GM19193 (cell line): ENCODE data around the gene AKNA.

ENCODE experiments used
- POLR2A ChIP-seq: IDR thresholded peaks from 4 replicates; pipeline ENCODE4 v1.6.1; 2011; ENCODE audit not compliant: insufficient read depth, insufficient read length; ENCODE audit errors: extremely low read depth

The AKNA gene

GRCh38 chr9:114426046-114426948 lies 38.5 kb upstream of the AKNA start:
- TF ChIP-seq POLR2A: no peak

DNA sequence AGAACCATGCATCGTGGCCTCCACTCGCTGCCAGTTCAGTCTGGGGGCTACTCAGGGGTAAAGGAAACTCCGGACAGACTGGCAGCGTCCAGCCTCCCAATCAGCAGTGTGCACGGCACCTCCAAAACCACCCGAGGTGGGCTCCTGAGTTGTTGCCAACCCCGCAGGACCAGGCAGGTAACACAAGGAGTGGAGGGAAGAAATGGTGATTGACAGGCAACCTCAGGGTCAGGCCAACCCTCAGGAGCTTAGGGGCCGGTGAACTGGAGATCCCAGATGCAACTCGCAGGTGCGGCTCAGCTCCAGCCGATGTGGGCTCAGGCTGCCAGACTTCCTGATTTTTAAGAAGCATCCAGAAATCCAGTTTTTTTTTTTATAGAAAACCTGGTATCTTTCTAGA lies 37.3 kb upstream of the AKNA start:
- no peak for TF ChIP-seq POLR2A

GRCh38 chr9:114424126-114424525 lies 36.3 kb upstream of the AKNA start:
- TF ChIP-seq POLR2A: no peak

DNA sequence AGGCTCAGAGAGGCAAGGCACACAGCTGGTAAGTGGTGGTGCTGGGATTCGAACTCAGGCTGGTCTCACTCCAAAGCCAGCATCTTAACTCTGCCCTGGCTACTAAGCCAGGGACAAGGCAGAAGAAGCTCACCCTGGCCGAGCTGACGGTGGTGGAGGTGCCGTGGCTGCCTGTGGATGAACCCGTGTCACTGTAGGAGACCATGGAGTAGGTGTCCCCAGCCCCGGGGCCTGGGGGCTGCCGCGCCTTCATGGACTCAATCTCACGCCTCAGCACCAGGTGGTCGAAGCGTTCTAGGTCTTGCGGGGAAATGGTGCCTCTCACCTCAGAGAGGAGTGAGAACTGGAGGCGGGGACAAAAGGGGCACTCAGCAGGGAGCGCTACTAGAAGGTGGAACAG lies 35.4 kb upstream of the AKNA start:
- TF ChIP-seq POLR2A: no peak

DNA sequence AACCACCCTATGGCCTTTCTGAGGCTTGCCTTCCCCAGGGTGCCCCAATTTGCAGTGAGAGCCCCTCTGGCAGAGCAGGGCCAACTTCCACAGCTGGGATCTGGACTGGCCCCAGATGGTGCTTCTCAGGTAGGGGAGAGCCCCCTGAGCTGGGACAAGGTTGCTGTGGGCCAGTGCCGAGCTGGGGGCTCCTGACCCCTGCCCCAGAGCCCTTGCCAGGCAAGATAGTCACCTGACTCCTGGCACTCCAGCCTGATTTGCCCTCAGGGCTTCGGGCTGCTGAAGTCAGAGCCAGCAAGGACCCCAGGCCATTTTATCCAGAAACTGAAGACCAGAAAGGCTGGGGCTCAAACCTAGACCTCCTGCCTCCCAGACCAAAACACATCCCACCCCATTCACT lies 33.4 kb upstream of the AKNA start:
- no peak for TF ChIP-seq POLR2A

DNA sequence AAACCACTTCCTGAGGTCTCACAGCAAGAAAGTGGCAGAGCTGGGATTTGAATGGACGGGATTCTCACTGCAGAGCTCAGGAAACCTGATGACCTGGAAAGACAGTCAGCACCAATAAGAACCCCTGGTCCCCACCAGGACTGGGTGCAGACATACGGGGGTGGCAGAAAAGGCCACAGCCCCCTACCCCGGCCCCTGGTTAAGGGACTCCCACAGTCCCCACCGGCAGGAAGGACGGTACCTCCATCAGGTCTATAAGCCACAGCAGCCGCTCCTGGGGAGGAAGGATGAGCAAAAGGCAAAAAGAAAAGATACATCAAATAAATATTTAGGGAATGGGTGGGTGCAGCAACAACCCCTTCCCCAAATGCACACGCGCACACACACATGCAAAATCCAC lies 32.0 kb upstream of the AKNA start:
- TF ChIP-seq POLR2A: no peak

- TF ChIP-seq POLR2A: no peak
These were observed 30.3 kb upstream of the AKNA start for GRCh38 chr9:114418053-114418452.

- no peak for TF ChIP-seq POLR2A
These were observed 29.7 kb upstream of the AKNA start for GRCh38 chr9:114417511-114417910.

DNA sequence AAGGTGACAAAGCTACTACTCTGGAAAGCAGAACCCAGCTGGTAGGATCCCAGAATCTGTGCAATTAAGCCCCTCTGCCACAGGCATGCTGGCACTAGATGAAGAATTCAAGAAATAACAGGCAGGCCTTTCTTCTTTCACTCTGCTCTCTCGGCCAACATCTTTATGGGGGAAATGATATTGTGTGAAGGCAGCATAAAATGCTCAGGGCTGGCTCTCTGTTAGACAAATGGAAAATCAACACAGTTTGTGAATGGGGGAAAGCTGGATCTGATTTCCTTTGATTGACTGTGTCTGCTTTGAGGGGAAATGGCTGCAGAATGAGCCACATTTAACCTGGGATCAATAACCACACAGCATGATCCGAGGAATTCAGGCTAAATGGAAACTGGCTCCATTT lies 29.1 kb upstream of the AKNA start:
- TF ChIP-seq POLR2A: no peak

DNA sequence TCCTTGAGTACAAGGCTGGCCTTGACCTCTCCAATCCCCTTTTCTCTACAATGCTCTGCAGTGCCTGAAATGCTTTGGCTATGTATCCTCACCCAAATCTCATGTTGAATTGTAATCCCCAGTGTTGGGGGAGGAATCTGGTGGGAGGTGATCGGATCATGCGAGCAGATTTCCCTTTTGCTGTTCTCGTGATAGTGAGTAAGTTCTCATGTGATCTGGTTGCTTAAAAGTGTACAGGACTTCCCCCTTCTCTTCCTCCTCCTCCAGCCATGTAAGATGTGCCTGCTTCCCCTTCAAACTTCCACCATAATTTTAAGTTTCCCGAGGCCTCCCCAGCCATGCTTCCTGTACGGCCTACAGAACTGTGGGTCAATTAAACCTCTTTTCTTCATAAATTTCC lies 28.5 kb upstream of the AKNA start:
- no peak for TF ChIP-seq POLR2A

DNA sequence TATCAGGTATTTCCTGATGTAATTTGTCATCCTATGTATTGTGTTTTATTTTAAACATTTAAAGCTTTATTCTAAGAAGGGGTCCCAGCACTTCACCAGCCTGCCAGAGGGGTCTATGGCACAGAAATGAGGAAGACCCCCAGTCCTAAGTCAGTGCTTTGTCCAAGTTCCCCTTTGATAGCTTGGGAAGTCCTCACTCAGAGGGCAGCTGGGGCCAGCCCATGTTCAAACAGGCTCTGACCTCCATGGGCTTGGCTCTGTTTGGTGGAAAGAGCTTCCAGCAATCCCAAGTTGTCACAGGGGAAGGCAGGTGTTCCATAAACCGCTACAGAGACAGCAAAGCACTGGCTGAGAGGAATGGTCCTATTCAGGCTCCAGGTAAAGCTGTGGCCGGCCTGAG lies 26.6 kb upstream of the AKNA start:
- no peak for TF ChIP-seq POLR2A

GRCh38 chr9:114413861-114414301 lies 26.1 kb upstream of the AKNA start:
- no peak for TF ChIP-seq POLR2A

- no peak for TF ChIP-seq POLR2A
These were observed 24.4 kb upstream of the AKNA start for GRCh38 chr9:114412048-114412683.

DNA sequence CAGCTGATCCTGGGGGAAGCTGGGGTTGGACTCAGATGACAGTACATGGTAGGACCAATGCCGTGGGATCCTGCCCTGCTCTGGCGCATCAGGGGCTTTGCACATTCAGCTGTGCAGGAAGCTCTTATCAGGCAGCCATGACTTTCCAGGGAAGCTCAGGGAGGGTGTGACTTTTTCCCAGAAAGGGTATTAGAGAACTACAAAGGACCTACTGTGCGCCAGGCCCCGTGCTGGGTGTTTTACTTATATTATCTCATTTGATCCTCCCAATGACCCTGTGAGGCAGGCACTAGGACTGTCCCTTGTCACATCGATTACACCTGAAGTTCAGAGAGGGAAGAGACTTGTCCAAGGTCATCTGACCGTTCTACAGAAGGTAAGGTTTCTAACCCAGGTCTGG lies 23.7 kb upstream of the AKNA start:
- TF ChIP-seq POLR2A: no peak

- TF ChIP-seq POLR2A: no peak
These were observed 23.1 kb upstream of the AKNA start for GRCh38 chr9:114410910-114411309.

- no peak for TF ChIP-seq POLR2A
These were observed 22.1 kb upstream of the AKNA start for GRCh38 chr9:114409842-114410241.
